ENCODE measurements around the gene PRDX2. TPM values are rescaled to one million over a fixed set of nuclear protein-coding genes. Genes with fewer than 3 reads are reported as not detected.
A peak's percentile ranks its signal among the peaks of the same experiment; 100 is the strongest.

Gene PRDX2
- total RNA-seq (247 and 255 TPM in 2 replicates), polyA plus RNA-seq (490 and 492 TPM in 2 replicates), polyA minus RNA-seq (168 and 191 TPM in 2 replicates), Bru-seq, nascent RNA (percentile 65 among the genes with signal in this experiment), BruChase-seq, experiment 1, labeled RNA remaining after a 6-hour chase (percentile 91 among the genes with signal in this experiment), BruChase-seq, experiment 2, labeled RNA remaining after a 2-hour chase (percentile 81 among the genes with signal in this experiment)
- 437 and 438 TPM in 2 replicates for polyA plus RNA-seq (2011; cell fraction: cytosol; rRNA removed)
- polyA plus RNA-seq (2011; cell fraction: nucleus; rRNA removed), result 163 and 200 TPM in 2 replicates
- polyA plus RNA-seq (2012), result 389 and 460 TPM in 2 replicates
- polyA minus RNA-seq (2011; cell fraction: cytosol; rRNA and poly(A)+ RNA removed), result 491 TPM
- polyA minus RNA-seq (2011; cell fraction: nucleus; rRNA and poly(A)+ RNA removed), result 32.8 and 38.3 TPM in 2 replicates
- long read RNA-seq, transcript PRDX2-201 (6 exons, 987 nt), result major isoform, 1,126 of 1,406 reads
- long read RNA-seq, transcript PRDX2-202 (5 exons, 784 nt), result minor isoform, 16 of 1,406 reads
- long read RNA-seq, partial matches to known transcripts, result 254 of 1,406 reads
- long read RNA-seq, other reads (novel, unspliced or antisense), result 7 of 1,406 reads

DNA sequence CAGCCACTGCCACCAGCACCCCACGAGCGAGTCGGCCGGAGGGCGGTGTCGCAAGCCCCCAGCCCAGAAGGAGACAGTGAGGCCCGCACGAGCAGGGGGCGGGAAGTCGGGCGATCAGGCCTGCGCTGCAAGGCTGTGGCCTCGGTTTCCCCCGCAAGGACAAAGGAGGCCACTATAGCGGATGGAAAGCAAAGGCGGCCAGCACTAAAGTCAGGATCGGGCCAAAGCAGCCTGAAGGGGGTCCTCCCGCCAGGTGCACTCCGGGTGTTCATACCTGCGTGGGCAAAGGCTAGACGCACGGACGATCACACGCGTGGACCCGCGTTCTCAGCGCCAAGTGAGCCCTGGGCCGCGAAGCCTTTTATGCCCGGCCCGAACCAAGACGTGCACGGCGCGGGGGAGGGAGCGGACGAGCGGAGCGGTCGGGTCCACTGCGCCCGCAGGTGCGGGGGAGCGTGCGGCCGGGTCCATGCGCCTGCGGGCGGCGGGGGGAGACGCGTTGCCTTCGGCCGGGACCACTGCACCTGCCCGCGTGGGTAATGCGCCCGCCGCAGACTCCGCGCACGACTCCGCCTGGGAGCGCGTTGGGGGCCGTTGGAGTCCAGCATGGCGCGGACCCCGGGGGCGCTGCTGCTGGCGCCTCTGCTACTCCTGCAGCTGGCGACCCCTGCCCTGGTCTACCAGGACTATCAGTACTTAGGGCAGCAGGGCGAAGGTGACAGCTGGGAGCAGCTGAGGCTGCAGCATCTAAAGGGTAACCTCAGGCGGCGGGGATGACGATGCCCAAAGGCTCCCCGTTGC is at the start of gene PRDX2, which contains the start of gene THSD8:
PRDX2 (minus strand) TSS at position 335 of the 801 bp plus-strand sequence. CDS start 539 bp downstream, outside the sequence.
THSD8 (plus strand) TSS at position 604 of the 801 bp plus-strand sequence; CDS start at position 607, 3 bp downstream.
- Histone ChIP-seq H3K9me1 (replicated peaks; ENCODE audit: control insufficient read depth, extremely low read depth, insufficient read depth, low read length) (no peaks in the 10 kb centered on the region), H3K36me3 (ENCODE audit: control insufficient read depth in 2 of 2, extremely low read depth in 1 of 2, insufficient read depth in 2 of 2, low read length in 2 of 2) (peaks cover 0 to 12% of the 10 kb centered on the region in 2 experiments), H3K9ac (replicated peaks; ENCODE audit: extremely low read depth, insufficient read depth, low read length) (peak within 1 kb of the TSS; percentile 57), H3K27me3 (ENCODE audit: control insufficient read depth in 2 of 2, insufficient read depth in 2 of 2, low read length in 2 of 2) (no peaks in the 10 kb centered on the region), H3K79me2 (ENCODE audit: control insufficient read depth, insufficient read depth, low read length) (peaks cover 14% of the 10 kb centered on the region), H3K9me3 (replicated peaks; ENCODE audit: control insufficient read depth, insufficient read depth, low read length) (no peaks in the 10 kb centered on the region), H3K27ac (ENCODE audit: insufficient read depth, low read depth, low read length) (no peak within 1 kb of the TSS), H3K4me1 (ENCODE audit: control insufficient read depth, extremely low read depth, insufficient read depth, low read length) (peaks cover 15% of the 10 kb centered on the region), H3K4me3 (replicated peaks in 1 of 3; ENCODE audit: insufficient read depth in 1 of 3, low read depth in 1 of 3, low read length in 3 of 3) (peak within 1 kb of the TSS; percentile 40 to 72 (median 64)), H2AFZ (ENCODE audit: low read depth, low read length) (peak within 1 kb of the TSS; percentile 63), H3K4me2 (ENCODE audit: insufficient read depth, low read length) (peak within 1 kb of the TSS; percentile 68), H4K20me1 (replicated peaks; ENCODE audit: control insufficient read depth, extremely low read depth, insufficient read depth, low read length) (no peaks in the 10 kb centered on the region)
- dilution Hi-C loops (cut with MboI; ENCODE audit: extremely low pct_ligation_motif_present, low sequenced_read_pairs) (no loop called here), intact Hi-C loops (cut with micrococcal nuclease) (loop anchor here (2.0 kb wide), 1 partner anchor 45 kb away; no protein-coding TSS in a partner anchor)
- TF ChIP-seq GATA2 (IDR thresholded peaks at IDR 0.05; ENCODE audit: insufficient read depth, insufficient read length, low read depth, low read length) (no peak), POLR2AphosphoS5 (IDR thresholded peaks at IDR 0.05; ENCODE audit: insufficient read depth, low read depth, low read length) (peak; percentile 98), FOS (IDR thresholded peaks at IDR 0.05; ENCODE audit: borderline replicate concordance, insufficient read depth, low read length) (no peak), POLR2A (IDR thresholded peaks at IDR 0.05; ENCODE audit: low read depth, low read length) (peak; percentile 99), MYC (IDR thresholded peaks at IDR 0.05; ENCODE audit: low read depth, low read length) (no peak), EZH2 (IDR thresholded peaks at IDR 0.05; ENCODE audit: borderline replicate concordance, low read depth, low read length, severe bottlenecking) (no peak), JUN (IDR thresholded peaks at IDR 0.05; ENCODE audit: borderline replicate concordance, insufficient read depth, insufficient read length, low read depth) (no peak)
- TF ChIP-seq, protein P1, sequence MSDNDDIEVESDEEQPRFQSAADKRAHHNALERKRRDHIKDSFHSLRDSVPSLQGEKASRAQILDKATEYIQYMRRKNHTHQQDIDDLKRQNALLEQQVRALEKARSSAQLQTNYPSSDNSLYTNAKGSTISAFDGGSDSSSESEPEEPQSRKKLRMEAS (IDR thresholded peaks at IDR 0.05; ENCODE audit: insufficient read depth, insufficient read length), result no peak
- TF ChIP-seq, protein P2, sequence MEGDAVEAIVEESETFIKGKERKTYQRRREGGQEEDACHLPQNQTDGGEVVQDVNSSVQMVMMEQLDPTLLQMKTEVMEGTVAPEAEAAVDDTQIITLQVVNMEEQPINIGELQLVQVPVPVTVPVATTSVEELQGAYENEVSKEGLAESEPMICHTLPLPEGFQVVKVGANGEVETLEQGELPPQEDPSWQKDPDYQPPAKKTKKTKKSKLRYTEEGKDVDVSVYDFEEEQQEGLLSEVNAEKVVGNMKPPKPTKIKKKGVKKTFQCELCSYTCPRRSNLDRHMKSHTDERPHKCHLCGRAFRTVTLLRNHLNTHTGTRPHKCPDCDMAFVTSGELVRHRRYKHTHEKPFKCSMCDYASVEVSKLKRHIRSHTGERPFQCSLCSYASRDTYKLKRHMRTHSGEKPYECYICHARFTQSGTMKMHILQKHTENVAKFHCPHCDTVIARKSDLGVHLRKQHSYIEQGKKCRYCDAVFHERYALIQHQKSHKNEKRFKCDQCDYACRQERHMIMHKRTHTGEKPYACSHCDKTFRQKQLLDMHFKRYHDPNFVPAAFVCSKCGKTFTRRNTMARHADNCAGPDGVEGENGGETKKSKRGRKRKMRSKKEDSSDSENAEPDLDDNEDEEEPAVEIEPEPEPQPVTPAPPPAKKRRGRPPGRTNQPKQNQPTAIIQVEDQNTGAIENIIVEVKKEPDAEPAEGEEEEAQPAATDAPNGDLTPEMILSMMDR (IDR thresholded peaks at IDR 0.05; ENCODE audit: extremely low read depth in 1 of 2, insufficient read depth in 1 of 2, low read depth in 1 of 2, low read length in 2 of 2), result peak in 1 of 2 donors; percentile 9
- POLR2A ChIA-PET, result interaction anchor here (0.6 to 1.4 kb wide), 3 partner anchors 10 to 62 kb away, joined by 3 to 5 read pairs (median 4); partner anchors contain the start of gene JUNB
- CTCF ChIA-PET, result interaction anchor here (1.0 to 13.8 kb wide), 4 partner anchors 18 to 46 kb away, joined by 3 to 524 read pairs (median 208); partner anchors contain the start of gene HOOK2
- no TSS peak for BruUV-seq (replicated peaks)
- peak; percentile 89 for FAIRE-seq
- DNase-seq (ENCODE audit: low read depth, low spot score), result peak; percentile 75

All from endothelial cell of umbilical vein (primary cell).